ENCODE measurements around the gene PLA2R1. TPM values are rescaled to one million over a fixed set of nuclear protein-coding genes. Genes with fewer than 3 reads are reported as not detected.

The PLA2R1 gene
- polyA plus RNA-seq, 1 donor: 1.4 TPM

GRCh38 chr2:159926695-159927094 lies 135.7 kb downstream of the PLA2R1 start:
- no peak for DNase-seq

GRCh38 chr2:159925975-159926374 lies 136.4 kb downstream of the PLA2R1 start:
- no peak for DNase-seq

- DNase-seq: no peak
These were observed 139.9 kb downstream of the PLA2R1 start for GRCh38 chr2:159922563-159922962.

GRCh38 chr2:159921752-159922404 lies 140.5 kb downstream of the PLA2R1 start:
- DNase-seq: no peak

GRCh38 chr2:159916511-159916910 lies 145.9 kb downstream of the PLA2R1 start:
- DNase-seq: no peak

- DNase-seq: no peak
These were observed 148.5 kb downstream of the PLA2R1 start for GRCh38 chr2:159913900-159914299.

- no peak for DNase-seq
These were observed 149.8 kb downstream of the PLA2R1 start for GRCh38 chr2:159912580-159912979.

GRCh38 chr2:159910951-159911350 lies 151.5 kb downstream of the PLA2R1 start:
- no peak for DNase-seq

- DNase-seq: no peak
These were observed 153.8 kb downstream of the PLA2R1 start for GRCh38 chr2:159908623-159909022.

GRCh38 chr2:159907909-159908308 lies 154.5 kb downstream of the PLA2R1 start:
- DNase-seq: no peak

GRCh38 chr2:159905926-159906714 lies 156.3 kb downstream of the PLA2R1 start:
- DNase-seq: no peak

- peak; percentile 13 for DNase-seq
These were observed 157.5 kb downstream of the PLA2R1 start for GRCh38 chr2:159904959-159905305.

- DNase-seq: peak; percentile 6
These were observed 158.1 kb downstream of the PLA2R1 start, which contains the start of gene LY75 for GRCh38 chr2:159904127-159904958. Gene LY75 (minus strand): TSS chr2:159904756.

- DNase-seq: no peak
These were observed 158.8 kb downstream of the PLA2R1 start for GRCh38 chr2:159903443-159904126.

GRCh38 chr2:159902722-159903121 lies 159.7 kb downstream of the PLA2R1 start:
- no peak for DNase-seq

- DNase-seq: no peak
These were observed 162.1 kb downstream of the PLA2R1 start for GRCh38 chr2:159900343-159900742.

- DNase-seq: no peak
These were observed 164.0 kb downstream of the PLA2R1 start for GRCh38 chr2:159898441-159898840.

GRCh38 chr2:159897720-159898119 lies 164.7 kb downstream of the PLA2R1 start:
- no peak for DNase-seq

GRCh38 chr2:159897081-159897480 lies 165.3 kb downstream of the PLA2R1 start:
- no peak for DNase-seq

GRCh38 chr2:159895258-159896065 lies 167.0 kb downstream of the PLA2R1 start:
- DNase-seq: no peak

GRCh38 chr2:159894145-159894838 lies 168.1 kb downstream of the PLA2R1 start:
- no peak for DNase-seq
